ENCODE results near the gene ZDHHC8.

- no peak for TF ChIP-seq CTCF (IDR thresholded peaks at IDR 0.05; ENCODE audit: low read depth, low read length)
- TF ChIP-seq, protein P1, sequence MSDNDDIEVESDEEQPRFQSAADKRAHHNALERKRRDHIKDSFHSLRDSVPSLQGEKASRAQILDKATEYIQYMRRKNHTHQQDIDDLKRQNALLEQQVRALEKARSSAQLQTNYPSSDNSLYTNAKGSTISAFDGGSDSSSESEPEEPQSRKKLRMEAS (IDR thresholded peaks at IDR 0.05; ENCODE audit: low read depth, low read length): no peak
- no peak for TF ChIP-seq POLR2A (IDR thresholded peaks at IDR 0.05; ENCODE audit: extremely low read depth, insufficient read length)
- no peak for TF ChIP-seq MYC (IDR thresholded peaks at IDR 0.05; ENCODE audit: low read depth, low read length)
These were observed 19.0 kb downstream of the ZDHHC8 start, which contains the start of gene CCDC188 for GRCh38 chr22:20150381-20151275.
